Right lobe of liver (tissue), 4 donors: ENCODE measurements around the gene SHC3.

Experiments used
- CTCF ChIP-seq, 4 donors: fragments of 200-600 bp in 3 of 4; fragments of 450-650 bp in 1 of 4; IDR thresholded peaks; one replicate each; pipeline versions ENCODE4 v1.5.1 to v1.8.0; 2016 to 2022; ENCODE audit warnings: antibody characterized with exemption in 4 of 4, mild to moderate bottlenecking in 2 of 4
- POLR2A ChIP-seq: fragments of 450-650 bp; IDR thresholded peaks from one replicate; pipeline ENCODE4 v1.6.1; 2017; ENCODE audit warnings: antibody characterized with exemption, mild to moderate bottlenecking
- donor health status: DM: no; HTN: no; CAD: no.
- donor health status: DM: no; HTN: no; CAD: no.
- donor health status: DM: no; HTN: yes; CAD: no.

GRCh38 chr9:88995200-88995577 is 183.4 kb downstream of the SHC3 start:
- TF ChIP-seq CTCF (IDR thresholded peaks at IDR 0.05) (no peak), POLR2A (no peak)
